Measurements from ENCODE around the gene DCLK1. TPM values are rescaled to one million over a fixed set of nuclear protein-coding genes. Genes with fewer than 3 reads are reported as not detected.

DCLK1 gene
- total RNA-seq, 1 donor, result not detected

- H3K4me3 ChIP-seq (ENCODE audit: low read length), result no peak overlapping the region
- H3K4me1 ChIP-seq (ENCODE audit: insufficient read depth, low read length), result no peaks in the 10 kb centered on the region
- H3K9me3 ChIP-seq (ENCODE audit: low read depth, low read length), result no peaks in the 10 kb centered on the region
- H3K27me3 ChIP-seq (ENCODE audit: insufficient read depth, low read length), result no peaks in the 10 kb centered on the region
Observed at GRCh38 chr13:36058116-36058515, 73.1 kb downstream of the DCLK1 start.

- Histone ChIP-seq H3K9me3 (ENCODE audit: low read depth, low read length) (no peaks in the 10 kb centered on the region), H3K4me3 (ENCODE audit: low read length) (no peak overlapping the region), H3K4me1 (ENCODE audit: insufficient read depth, low read length) (no peaks in the 10 kb centered on the region), H3K27me3 (ENCODE audit: insufficient read depth, low read length) (no peaks in the 10 kb centered on the region)
Observed at GRCh38 chr13:36057547-36057946, 73.6 kb downstream of the DCLK1 start.

- Histone ChIP-seq H3K9me3 (ENCODE audit: low read depth, low read length) (no peaks in the 10 kb centered on the region), H3K4me1 (ENCODE audit: insufficient read depth, low read length) (no peaks in the 10 kb centered on the region), H3K27me3 (ENCODE audit: insufficient read depth, low read length) (no peaks in the 10 kb centered on the region), H3K4me3 (ENCODE audit: low read length) (no peak overlapping the region)
Observed at GRCh38 chr13:36057041-36057440, 74.1 kb downstream of the DCLK1 start.

GRCh38 chr13:36055366-36055765 is 75.8 kb downstream of the DCLK1 start:
- Histone ChIP-seq H3K9me3 (ENCODE audit: low read depth, low read length) (no peaks in the 10 kb centered on the region), H3K4me1 (ENCODE audit: insufficient read depth, low read length) (no peaks in the 10 kb centered on the region), H3K4me3 (ENCODE audit: low read length) (no peak overlapping the region), H3K27me3 (ENCODE audit: insufficient read depth, low read length) (no peaks in the 10 kb centered on the region)

- no peaks in the 10 kb centered on the region for H3K9me3 ChIP-seq (ENCODE audit: low read depth, low read length)
- no peaks in the 10 kb centered on the region for H3K4me1 ChIP-seq (ENCODE audit: insufficient read depth, low read length)
- H3K4me3 ChIP-seq (ENCODE audit: low read length), result no peak overlapping the region
- no peaks in the 10 kb centered on the region for H3K27me3 ChIP-seq (ENCODE audit: insufficient read depth, low read length)
Observed at GRCh38 chr13:36054041-36054440, 77.1 kb downstream of the DCLK1 start.

- Histone ChIP-seq H3K9me3 (ENCODE audit: low read depth, low read length) (no peaks in the 10 kb centered on the region), H3K4me3 (ENCODE audit: low read length) (no peak overlapping the region), H3K27me3 (ENCODE audit: insufficient read depth, low read length) (no peaks in the 10 kb centered on the region), H3K4me1 (ENCODE audit: insufficient read depth, low read length) (no peaks in the 10 kb centered on the region)
Observed at GRCh38 chr13:36051082-36051481, 80.1 kb downstream of the DCLK1 start.

- Histone ChIP-seq H3K9me3 (ENCODE audit: low read depth, low read length) (no peaks in the 10 kb centered on the region), H3K4me3 (ENCODE audit: low read length) (no peak overlapping the region), H3K4me1 (ENCODE audit: insufficient read depth, low read length) (no peaks in the 10 kb centered on the region), H3K27me3 (ENCODE audit: insufficient read depth, low read length) (no peaks in the 10 kb centered on the region)
Observed at GRCh38 chr13:36046672-36047071, 84.5 kb downstream of the DCLK1 start.

- Histone ChIP-seq H3K27me3 (ENCODE audit: insufficient read depth, low read length) (no peaks in the 10 kb centered on the region), H3K4me3 (ENCODE audit: low read length) (no peak overlapping the region), H3K4me1 (ENCODE audit: insufficient read depth, low read length) (no peaks in the 10 kb centered on the region), H3K9me3 (ENCODE audit: low read depth, low read length) (no peaks in the 10 kb centered on the region)
Observed at GRCh38 chr13:36038785-36039555, 92.2 kb downstream of the DCLK1 start.

GRCh38 chr13:36033035-36033434 is 98.1 kb downstream of the DCLK1 start:
- H3K27me3 ChIP-seq (ENCODE audit: insufficient read depth, low read length), result no peaks in the 10 kb centered on the region
- no peak overlapping the region for H3K4me3 ChIP-seq (ENCODE audit: low read length)
- H3K4me1 ChIP-seq (ENCODE audit: insufficient read depth, low read length), result no peaks in the 10 kb centered on the region
- H3K9me3 ChIP-seq (ENCODE audit: low read depth, low read length), result no peaks in the 10 kb centered on the region

- no peak overlapping the region for H3K4me3 ChIP-seq (ENCODE audit: low read length)
- no peaks in the 10 kb centered on the region for H3K9me3 ChIP-seq (ENCODE audit: low read depth, low read length)
- no peaks in the 10 kb centered on the region for H3K4me1 ChIP-seq (ENCODE audit: insufficient read depth, low read length)
- no peaks in the 10 kb centered on the region for H3K27me3 ChIP-seq (ENCODE audit: insufficient read depth, low read length)
Observed at GRCh38 chr13:36031490-36031889, 99.7 kb downstream of the DCLK1 start.

- no peaks in the 10 kb centered on the region for H3K27me3 ChIP-seq (ENCODE audit: insufficient read depth, low read length)
- no peaks in the 10 kb centered on the region for H3K4me1 ChIP-seq (ENCODE audit: insufficient read depth, low read length)
- no peak overlapping the region for H3K4me3 ChIP-seq (ENCODE audit: low read length)
- H3K9me3 ChIP-seq (ENCODE audit: low read depth, low read length), result no peaks in the 10 kb centered on the region
Observed at GRCh38 chr13:36030670-36031331, 100.4 kb downstream of the DCLK1 start.

GRCh38 chr13:36029166-36029565 is 102.0 kb downstream of the DCLK1 start:
- Histone ChIP-seq H3K4me3 (ENCODE audit: low read length) (no peak overlapping the region), H3K27me3 (ENCODE audit: insufficient read depth, low read length) (no peaks in the 10 kb centered on the region), H3K9me3 (ENCODE audit: low read depth, low read length) (no peaks in the 10 kb centered on the region), H3K4me1 (ENCODE audit: insufficient read depth, low read length) (no peaks in the 10 kb centered on the region)

GRCh38 chr13:36028359-36029025 is 102.7 kb downstream of the DCLK1 start:
- H3K4me3 ChIP-seq (ENCODE audit: low read length), result no peak overlapping the region
- H3K27me3 ChIP-seq (ENCODE audit: insufficient read depth, low read length), result no peaks in the 10 kb centered on the region
- H3K9me3 ChIP-seq (ENCODE audit: low read depth, low read length), result no peaks in the 10 kb centered on the region
- H3K4me1 ChIP-seq (ENCODE audit: insufficient read depth, low read length), result no peaks in the 10 kb centered on the region

- no peaks in the 10 kb centered on the region for H3K9me3 ChIP-seq (ENCODE audit: low read depth, low read length)
- no peaks in the 10 kb centered on the region for H3K4me1 ChIP-seq (ENCODE audit: insufficient read depth, low read length)
Observed at GRCh38 chr13:36026531-36026930, 104.7 kb downstream of the DCLK1 start.

GRCh38 chr13:36014763-36015162 is 116.4 kb downstream of the DCLK1 start:
- Histone ChIP-seq H3K27me3 (ENCODE audit: insufficient read depth, low read length) (no peaks in the 10 kb centered on the region), H3K9me3 (ENCODE audit: low read depth, low read length) (peaks cover 8% of the 10 kb centered on the region), H3K4me3 (ENCODE audit: low read length) (no peak overlapping the region), H3K4me1 (ENCODE audit: insufficient read depth, low read length) (no peaks in the 10 kb centered on the region)

More at GRCh38 chr13:36026531-36026930, 104.7 kb downstream of the DCLK1 start:
- Histone ChIP-seq H3K27me3 (ENCODE audit: insufficient read depth, low read length) (no peaks in the 10 kb centered on the region), H3K4me3 (ENCODE audit: low read length) (no peak overlapping the region)

Data from mononuclear cell (primary cell).